Bronchus fibroblast of lung (primary cell): ENCODE results near the gene TTC39A. TPM values are rescaled to one million over a fixed set of nuclear protein-coding genes. Genes with fewer than 3 reads are reported as not detected.

Experiments
- total RNA-seq: library from RNA; depleted of rRNA; stranded (reverse); fragments of >200 nt; gene quantifications from 2 replicates; pipeline ENCODE4 v1.2.3, GENCODE V29; 2015

TTC39A gene
- 0.30 TPM in 1 of 2 replicates, not detected in the other for total RNA-seq

DNA sequence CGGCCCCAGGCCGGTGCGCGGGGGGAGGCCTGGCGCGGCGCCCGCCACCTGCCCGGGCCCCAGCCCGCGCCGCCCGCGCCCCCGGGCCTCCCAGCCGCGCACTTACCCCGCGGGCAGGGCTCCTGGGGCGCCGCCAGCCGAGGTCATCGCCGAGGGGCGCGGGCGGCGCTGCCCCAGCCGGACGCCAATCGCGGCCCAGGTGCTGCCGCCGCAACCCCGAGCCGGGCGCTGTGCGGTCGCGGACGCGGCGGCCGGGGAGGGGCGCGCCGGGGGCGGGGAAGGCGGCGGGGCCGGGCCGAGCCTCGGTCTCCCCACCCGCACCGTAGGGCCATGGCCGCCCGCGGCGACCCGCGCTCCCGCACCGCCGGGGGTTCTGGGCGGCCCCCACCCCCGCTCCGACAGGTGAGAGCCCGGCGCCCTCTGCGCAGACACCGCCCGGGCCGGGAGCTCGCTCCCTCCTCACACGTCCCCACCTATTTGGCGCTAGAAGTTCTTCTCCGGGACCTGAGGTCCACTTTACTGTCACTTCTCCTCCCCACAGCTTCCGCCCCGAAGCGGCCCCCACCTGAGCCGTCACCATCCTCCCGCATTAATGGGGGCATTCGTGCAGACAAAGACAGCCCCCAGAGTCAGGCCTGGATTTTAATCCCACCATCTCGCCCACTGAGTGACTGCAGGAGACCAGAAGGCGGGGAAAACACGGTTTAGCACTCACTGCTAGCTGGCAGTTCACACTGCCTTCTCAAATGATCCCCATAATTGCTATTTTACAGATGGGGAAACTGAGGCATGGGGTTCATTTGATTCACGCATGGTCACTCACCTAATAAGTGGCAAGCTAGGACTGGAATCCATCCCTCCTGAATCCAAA lies at the start of gene TTC39A:
Gene TTC39A (minus strand): TSS at position 232 of the 871 bp plus-strand sequence. CDS start 85 bp downstream, at position 147.

Other genes starting within 250 kb of the TTC39A start
- gene C1orf185, start 228.3 kb downstream of the TTC39A start, total RNA-seq, result not detected in 2 replicates
- gene RNF11, start 94.3 kb downstream of the TTC39A start, total RNA-seq, result 42.2 and 43.3 TPM in 2 replicates
- 22.9 and 25.4 TPM in 2 replicates for gene EPS15, start 188.7 kb upstream of the TTC39A start, total RNA-seq